NCI-H460 (cell line): Measurements from ENCODE around the gene FAM156B. TPM values are rescaled to one million over a fixed set of nuclear protein-coding genes. Genes with fewer than 3 reads are reported as not detected.
"Not testable (repeated sequence)": the region's sequence is repeated elsewhere in the genome, so short reads cannot be mapped to it uniquely, and the experiment has no call there.

ENCODE experiments used
- DNase-seq: peaks from one replicate; pipeline ENCODE4 v3.0.0-alpha.2; 2016; ENCODE audit warnings: low read depth; ENCODE audit errors: extremely low read depth
- total RNA-seq: library from RNA; depleted of rRNA; stranded (reverse); fragments of >200 nt; shearing (Covaris generic); gene quantifications from 2 replicates; pipeline ENCODE4 v1.2.3, GENCODE V29; 2014; rRNA removed

FAM156B gene
- total RNA-seq, 1 experiment from 2014 or later: 43.0 TPM

DNA sequence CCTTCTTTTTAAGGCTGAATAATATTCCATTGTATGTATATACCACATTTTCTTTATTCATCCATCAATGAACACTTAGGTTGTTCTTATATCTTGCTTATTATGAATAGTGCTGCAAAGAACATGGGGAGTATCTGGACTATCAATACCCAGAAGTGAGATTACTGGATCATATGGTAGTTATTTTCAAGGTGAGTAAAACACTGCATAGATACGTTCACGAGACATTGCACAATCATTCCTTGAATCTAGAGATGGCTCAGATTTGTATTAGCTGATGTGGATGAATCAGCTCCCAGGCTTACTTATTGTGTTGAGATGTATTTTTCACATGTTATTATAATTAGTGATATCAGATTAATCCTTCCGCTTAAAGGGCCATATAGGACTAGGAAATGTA is 17.6 kb downstream of the FAM156B start:
- not testable (repeated sequence) for DNase-seq

DNA sequence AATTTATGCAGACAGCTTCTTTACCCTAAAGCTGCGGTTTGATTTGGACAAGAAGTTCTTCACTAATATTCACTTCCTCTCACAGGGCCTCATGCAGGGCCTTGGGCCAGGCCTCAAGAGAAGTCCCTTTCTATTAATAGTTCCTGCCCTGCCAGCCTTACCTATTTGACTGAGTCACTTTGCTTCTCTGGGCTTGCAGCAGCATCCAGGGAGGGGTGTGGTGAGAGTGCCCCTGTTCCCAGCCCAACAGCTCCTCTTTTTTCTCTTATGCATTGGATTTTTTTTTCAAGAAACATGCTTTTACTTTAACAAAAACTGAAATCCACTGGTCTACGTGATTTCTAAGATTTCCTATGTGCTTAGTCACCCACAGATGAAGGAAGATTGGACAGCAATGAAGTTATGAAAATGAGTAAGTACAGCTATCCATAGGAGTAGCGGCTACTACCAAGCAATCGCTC is 26.7 kb downstream of the FAM156B start:
- no peak for DNase-seq

DNA sequence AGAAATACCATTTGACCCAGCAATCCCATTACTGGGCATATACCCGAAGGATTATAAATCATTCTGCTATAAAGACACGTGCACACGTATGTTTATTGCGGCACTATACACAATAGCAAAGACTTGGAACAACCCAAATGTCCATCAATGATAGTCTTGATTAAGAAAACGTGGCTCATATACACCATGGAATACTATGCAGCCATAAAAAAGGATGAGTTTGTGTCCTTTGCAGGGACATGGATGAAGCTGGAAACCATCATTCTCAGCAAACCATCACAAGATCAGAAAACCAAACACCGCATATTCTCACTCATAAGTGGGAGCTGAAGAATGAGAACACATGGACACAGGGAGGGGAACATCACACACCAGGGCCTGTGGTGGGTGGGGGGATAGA is 33.1 kb downstream of the FAM156B start:
- DNase-seq: not testable (repeated sequence)

DNA sequence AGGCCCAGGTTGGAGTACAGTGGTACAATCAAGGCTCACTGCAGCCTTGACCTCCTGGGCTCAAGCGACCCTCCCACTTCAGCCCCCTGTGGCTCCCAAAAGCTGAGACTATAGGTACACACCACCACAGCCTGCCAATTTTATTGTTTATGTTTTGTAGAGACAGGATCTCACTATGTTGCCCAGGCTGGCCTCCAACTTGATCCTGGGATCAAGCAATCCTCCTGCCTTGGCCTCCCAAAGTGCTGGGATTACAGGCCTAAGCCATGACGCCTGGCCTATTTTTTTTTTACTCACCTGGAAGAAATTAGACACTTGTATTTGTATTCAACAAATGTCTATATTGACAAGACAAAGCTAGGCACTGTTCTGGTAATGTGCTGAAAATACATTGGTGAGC is 36.1 kb downstream of the FAM156B start:
- no peak for DNase-seq

DNA sequence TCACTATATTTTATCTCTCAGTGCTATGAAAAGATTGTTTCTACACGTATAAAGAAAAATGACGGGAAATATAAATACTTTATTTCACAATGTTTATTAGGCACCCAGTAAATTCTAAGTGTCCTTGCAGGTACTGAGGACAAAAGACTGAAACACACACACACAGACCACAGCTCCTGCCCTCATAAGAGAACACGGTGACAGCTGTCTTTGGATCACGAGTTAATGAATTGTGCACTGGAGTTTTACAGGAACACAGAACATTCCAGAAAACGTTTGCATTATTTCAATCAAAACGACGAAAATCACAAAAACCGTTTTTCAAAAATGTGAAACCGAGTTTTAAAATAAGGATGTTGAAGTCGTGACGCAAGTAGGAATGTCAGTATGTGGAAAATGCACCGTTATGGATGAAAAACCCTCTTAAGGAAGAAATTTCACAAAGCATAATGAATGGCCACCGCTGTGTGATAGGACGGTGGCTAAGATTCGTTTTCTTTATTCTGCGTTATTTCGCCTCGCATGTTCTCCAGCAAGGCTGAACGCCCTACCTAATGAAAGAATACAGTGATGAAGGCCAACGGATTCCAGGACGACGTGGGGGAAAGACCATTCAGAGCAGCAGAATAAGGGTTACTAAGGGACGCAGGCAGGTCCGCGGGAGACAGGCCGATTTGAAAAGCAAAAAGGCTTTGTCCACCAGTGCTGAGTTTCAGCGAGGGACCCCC is 37.0 kb downstream of the FAM156B start:
- DNase-seq: no peak

DNA sequence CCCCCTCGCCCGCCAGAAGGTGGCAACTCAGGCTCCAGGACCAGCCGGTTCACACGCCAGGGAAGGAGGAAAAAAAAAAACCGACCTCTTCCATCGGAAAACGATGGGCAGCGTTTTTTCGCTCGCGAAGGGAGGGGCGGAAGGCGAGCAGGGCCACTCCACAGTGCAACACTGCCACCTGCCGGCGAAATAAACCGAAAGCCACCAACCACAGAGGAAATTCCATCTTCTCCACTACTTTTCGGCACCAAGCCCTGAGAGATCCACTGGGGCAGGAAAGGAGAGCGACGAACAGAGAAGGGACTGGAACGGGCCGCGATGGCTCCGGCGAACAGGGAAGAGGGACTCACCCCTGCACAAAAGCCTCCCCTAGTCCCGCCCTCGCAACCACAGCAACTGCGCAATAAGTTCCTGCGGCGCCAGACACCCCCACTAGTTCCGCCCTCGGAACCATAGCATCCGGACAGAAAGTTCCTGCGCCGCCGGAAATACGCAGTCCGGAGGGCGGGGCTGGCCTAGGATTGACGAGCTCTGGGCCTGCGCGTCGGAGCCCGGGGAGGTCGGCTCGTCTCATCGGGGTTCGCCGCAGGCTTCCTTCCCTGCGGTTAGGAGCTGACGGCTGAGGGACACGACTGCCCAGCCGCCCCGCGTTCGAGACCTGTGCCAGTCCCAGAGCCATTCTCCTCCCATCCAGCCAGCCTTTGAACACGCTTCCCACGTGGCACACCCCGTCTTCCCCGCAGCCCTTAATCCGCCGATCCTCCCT is 37.8 kb downstream of the FAM156B start:
- DNase-seq: peak; percentile 93

DNA sequence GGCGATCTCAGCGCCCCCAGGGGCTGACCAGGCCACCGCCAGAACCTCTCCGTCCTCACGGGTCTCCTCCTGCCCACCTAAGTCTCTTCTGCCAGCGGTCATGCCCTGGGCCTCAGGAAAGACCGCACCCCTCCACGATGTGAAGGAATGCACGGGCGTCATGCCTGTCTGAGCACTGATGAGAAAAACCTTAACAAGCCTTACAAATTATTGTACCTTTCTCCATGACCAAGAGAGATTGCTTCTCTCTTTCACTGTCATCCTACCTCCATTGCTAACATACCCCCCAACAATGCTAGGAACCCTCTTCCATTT is 38.3 kb downstream of the FAM156B start:
- DNase-seq: not testable (repeated sequence)

DNA sequence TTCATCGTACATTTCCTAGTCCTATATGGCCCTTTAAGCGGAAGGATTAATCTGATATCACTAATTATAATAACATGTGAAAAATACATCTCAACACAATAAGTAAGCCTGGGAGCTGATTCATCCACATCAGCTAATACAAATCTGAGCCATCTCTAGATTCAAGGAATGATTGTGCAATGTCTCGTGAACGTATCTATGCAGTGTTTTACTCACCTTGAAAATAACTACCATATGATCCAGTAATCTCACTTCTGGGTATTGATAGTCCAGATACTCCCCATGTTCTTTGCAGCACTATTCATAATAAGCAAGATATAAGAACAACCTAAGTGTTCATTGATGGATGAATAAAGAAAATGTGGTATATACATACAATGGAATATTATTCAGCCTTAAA is 43.6 kb downstream of the FAM156B start:
- not testable (repeated sequence) for DNase-seq

DNA sequence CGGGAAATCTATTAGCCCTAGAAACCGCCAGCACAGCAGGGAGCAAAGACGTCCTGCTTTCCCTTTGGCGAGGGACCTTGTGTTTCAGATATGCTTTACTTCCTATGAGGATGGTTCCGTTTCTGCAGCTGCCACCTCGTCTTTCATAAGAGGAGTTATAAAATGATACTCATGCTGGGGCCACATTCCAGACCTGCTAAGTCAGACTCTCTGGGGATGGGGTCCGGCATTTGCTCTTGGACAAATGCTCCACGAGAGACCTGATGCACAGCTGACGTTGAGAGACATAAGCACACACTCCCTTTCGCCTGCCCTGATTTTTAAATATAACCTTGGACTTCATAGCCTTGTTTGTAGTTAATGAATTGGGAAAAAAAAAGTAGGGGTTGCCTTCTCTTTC is 44.6 kb downstream of the FAM156B start:
- DNase-seq: not testable (repeated sequence)

DNA sequence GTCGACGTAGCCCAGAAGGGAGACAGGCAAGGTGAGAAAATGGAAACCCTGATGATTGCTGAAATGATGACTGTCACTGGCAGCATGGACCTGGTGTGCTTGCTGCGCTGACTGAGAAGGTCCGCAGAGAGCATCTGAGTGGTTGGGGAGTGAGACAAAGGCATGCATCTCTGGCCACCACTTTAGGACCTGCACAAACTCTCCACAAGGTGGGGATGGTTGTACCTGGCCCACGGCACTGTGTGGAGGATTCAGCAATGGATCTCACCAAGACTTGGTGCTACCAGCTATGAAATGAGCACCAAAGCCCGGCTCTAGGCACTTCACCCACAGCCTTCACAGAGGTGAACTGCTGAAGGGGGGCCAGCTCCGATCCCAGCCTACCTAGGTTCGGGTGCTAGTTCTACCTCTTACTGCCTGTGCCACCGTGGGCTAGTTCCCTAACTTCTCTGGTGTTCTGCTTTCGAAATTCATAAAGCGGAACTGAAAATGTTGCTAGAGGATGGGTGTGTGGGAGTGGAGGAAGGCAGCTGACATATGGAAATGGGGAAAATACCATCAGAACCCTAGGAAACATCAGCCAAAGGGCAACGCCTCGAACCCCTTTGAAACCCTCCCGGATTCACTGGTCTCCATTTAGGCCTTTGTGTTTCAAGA is 48.8 kb downstream of the FAM156B start:
- not testable (repeated sequence) for DNase-seq

DNA sequence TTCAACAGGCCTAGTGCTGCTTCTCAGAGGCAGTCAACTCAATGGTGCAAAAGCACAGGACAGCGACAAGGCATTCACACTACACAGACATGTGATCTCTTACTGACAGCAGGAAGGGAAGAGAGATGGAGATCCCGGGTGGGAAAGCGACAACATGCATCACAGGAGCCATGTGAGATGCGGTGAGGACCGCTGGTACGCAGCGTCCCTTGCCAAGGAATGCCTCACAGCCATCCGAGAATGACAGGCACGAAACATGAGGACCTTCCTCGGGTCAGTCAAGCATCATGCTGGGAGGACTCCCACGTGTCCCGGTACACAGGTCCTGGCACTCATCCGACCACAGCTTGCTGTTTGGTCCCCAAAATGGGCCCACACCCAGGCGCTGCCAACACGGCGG is 50.4 kb downstream of the FAM156B start:
- not testable (repeated sequence) for DNase-seq

DNA sequence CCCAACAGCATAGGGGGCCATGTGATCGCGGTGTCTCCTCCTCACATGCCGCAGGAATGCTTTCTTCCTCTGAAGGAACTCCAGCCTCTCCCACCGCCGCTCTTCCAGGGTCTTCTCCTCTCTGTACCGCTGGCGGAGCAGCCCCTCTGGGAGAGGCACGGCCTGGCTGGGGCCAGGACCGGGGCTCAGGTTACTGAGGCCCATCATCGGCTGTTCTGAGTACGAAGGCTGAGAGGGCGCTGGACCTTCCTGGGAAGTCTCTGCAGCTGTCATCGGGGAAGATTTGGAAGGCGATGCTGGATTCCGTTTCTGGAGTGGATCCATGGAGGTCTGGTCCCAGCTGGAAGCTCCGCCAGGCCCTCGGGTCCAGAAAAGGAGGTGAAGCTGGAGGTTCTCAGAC is 51.1 kb downstream of the FAM156B start:
- not testable (repeated sequence) for DNase-seq

DNA sequence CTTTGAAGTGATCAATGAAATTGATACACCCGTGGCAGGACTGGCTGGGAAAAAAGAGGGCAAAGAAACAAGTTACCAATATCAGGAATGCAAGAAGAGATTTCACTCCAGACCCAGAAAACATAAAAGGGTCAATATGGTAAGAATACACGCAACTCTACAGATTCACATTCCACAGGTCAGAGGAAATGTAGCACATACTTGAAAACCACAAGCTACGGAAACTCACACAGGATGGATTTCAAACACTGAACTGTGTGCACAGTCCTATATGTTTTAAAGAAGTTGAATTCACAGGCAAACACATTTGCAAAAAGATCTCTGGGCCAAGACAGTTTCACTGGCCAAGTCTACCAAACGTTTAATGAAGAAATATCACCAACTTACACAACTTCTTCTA is 52.2 kb downstream of the FAM156B start:
- DNase-seq: not testable (repeated sequence)

DNA sequence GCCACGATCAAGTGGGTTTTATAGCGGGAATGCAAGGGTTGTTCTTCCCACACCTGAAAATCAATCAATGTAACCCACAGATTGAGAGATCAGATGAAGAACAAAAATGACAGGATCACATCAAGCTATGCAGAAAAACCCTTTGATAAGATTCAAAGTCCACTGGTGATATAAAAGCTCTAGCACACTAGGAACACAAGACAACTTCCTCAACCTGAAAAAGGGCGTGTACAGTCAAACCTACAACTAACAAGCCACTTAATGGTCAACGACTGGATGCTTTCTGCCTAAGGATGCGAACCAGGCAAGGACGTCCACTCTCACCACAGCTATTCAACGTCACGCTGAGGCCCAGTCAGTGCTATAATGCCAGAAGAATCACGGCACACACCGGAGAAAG is 52.8 kb downstream of the FAM156B start:
- DNase-seq: not testable (repeated sequence)

Other genes with a start within 250 kb of the FAM156B start
- not detected in 2 replicates for gene SSX7, start 242.4 kb upstream of the FAM156B start, total RNA-seq
- not detected in 2 replicates for gene SSX2, start 190.2 kb upstream of the FAM156B start, total RNA-seq
- gene SSX2B, start 146.1 kb upstream of the FAM156B start, total RNA-seq: not detected in 2 replicates
- 0.12 and 0.55 TPM in 2 replicates for gene SPANXN5, start 99.9 kb upstream of the FAM156B start, total RNA-seq
- not detected in 2 replicates for gene XAGE5, start 86.0 kb upstream of the FAM156B start, total RNA-seq
- not detected in 2 replicates for gene XAGE3, start 29.2 kb upstream of the FAM156B start, total RNA-seq
- gene FAM156A, start 61.2 kb downstream of the FAM156B start, total RNA-seq: 27.2 and 40.6 TPM in 2 replicates
- gene GPR173, start 151.5 kb downstream of the FAM156B start, total RNA-seq: 0.46 and 1.2 TPM in 2 replicates
- 9.9 and 10.4 TPM in 2 replicates for gene TSPYL2, start 185.0 kb downstream of the FAM156B start, total RNA-seq
- gene KANTR, start 196.8 kb downstream of the FAM156B start, total RNA-seq: 6.4 and 8.0 TPM in 2 replicates